GM21381 (cell line): ENCODE measurements around the gene TAF13.

ENCODE experiments used
- ATAC-seq: cut with Tn5 transposase; IDR thresholded peaks from one replicate; pipeline ENCODE4 v1.9.1; 2021; ENCODE audit warnings: mild to moderate bottlenecking, moderate library complexity; ENCODE audit not compliant: unreplicated experiment

TAF13 gene

GRCh38 chr1:109075531-109076490 is at the start of gene TAF13:
TAF13 (minus strand) TSS chr1:109076003; CDS start chr1:109075947, 56 bp downstream.
- ATAC-seq = peak; percentile 100

- ATAC-seq = no peak
These were observed 44.6 kb upstream of the TAF13 start for GRCh38 chr1:109120356-109120755.

DNA sequence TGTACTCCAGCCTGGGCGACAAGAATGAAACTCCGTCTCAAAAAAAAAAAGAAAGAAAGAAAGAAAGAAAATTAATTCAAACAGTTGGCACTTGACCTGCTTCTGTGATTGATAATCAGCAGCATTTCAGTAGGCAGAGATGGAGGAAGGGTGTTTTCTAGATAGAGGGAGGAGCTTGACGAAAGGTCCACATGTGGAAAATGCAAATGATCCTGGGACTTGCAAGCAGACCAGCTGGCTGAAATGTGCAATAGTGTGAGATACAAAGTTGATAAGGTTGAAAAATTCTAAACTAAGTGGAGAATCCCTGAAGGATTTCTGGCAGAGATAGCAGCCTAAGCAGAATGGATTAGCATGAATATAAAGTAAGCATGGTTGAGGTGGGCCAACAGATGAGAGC is 42.3 kb upstream of the TAF13 start:
- no peak for ATAC-seq

DNA sequence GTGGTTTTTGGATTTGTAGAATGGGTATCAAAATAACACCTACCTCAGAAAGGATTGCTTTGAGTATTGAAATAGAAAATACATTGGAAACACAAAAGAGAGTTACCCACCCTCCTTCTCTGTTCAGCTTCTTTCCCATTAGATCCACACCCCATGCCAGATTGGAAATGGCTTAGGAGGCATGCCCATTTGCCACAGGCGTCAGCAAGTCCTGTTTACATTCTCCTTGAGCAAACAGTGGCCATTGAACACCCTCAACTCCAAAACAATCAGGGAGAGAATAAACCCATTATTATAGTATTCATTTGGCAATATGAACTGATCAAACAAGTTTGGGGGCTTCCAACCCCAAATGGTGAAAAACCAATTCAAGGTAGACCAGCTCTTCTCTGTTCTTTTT is 40.5 kb upstream of the TAF13 start:
- ATAC-seq = no peak

DNA sequence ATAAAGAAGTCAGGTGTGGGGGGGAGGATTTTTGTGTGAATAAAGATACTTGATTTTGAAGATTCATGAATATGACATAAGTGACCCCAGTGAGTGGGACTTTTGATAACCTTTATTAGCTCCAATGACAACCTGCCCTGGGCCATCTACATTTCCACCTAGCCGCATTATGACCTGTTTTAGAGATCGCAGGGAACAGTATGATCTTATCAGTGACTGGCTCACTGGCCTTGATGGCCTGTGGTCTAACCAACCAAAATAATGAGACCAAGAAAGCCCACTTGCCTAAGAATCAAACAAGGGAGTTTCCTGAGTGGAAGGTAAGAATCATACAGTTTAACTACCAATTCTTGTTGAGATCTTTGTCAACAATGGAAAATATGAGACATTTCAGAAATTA is 39.9 kb upstream of the TAF13 start:
- no peak for ATAC-seq

GRCh38 chr1:109114342-109114674 is 38.5 kb upstream of the TAF13 start:
- no peak for ATAC-seq

DNA sequence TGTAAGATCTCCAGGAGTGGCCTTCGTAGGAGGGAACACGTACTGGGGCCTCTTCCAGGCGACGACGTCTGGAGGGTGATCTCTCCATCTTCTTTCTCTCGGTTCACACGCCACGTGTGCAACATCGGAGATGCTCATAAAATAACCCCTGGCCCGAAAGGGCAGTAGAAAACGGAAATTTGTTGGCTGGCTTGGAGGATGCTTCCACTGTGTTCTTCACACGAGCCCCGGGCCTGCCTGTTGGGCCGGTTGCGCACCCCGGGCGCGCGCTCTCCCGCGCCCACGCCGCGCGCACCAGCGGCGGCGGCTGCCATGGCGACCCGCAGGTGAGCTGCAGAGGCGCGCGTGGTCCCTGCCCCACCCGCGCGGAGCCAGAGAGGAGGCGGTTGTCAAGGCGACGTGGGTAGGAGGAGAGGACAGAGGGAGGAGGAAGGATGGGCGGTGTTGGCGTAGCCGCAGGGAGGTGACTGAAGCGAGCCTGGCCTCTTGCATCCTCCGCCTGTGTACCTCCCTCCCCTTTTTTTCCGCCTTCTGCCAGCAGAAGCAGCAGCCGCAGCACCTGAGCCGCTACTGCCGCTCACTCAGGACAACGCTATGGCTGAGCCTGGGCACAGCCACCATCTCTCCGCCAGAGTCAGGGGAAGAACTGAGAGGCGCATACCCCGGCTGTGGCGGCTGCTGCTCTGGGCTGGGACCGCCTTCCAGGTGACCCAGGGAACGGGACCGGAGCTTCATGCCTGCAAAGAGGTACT is 38.0 kb upstream of the TAF13 start, which contains the start of gene ELAPOR1:
Gene ELAPOR1, plus strand, starts transcription at position 526 of the 752 bp plus-strand sequence. Its CDS starts 69 bp downstream, at position 595.
- ATAC-seq = peak; percentile 61

GRCh38 chr1:109112652-109113285 is 37.0 kb upstream of the TAF13 start:
- no peak for ATAC-seq

GRCh38 chr1:109112056-109112651 is 36.4 kb upstream of the TAF13 start:
- ATAC-seq = no peak

- no peak for ATAC-seq
These were observed 35.7 kb upstream of the TAF13 start for GRCh38 chr1:109111386-109112055.

DNA sequence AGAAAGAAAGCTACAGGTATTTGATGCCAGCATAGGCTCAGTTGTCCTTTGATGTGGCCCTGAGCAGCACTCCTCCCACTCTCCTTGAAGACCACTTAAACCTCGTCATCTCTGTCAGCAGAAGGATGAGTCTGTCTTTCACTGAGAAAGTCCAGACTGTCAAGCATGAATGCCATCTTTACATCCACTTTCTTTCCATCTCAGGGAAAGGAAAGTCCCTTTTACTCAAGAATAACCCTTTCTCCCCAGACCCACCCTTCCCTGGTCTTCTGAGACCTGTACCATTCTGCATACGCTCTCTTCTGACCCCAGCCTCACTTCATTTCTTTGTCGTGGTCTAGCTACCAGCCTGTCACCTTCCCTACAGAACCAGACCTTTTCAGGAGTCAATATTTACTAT is 34.1 kb upstream of the TAF13 start:
- no peak for ATAC-seq

GRCh38 chr1:109107785-109108184 is 32.0 kb upstream of the TAF13 start:
- no peak for ATAC-seq

- no peak for ATAC-seq
These were observed 30.1 kb upstream of the TAF13 start for GRCh38 chr1:109105881-109106280.

GRCh38 chr1:109104364-109105151 is 28.8 kb upstream of the TAF13 start:
- ATAC-seq = no peak

DNA sequence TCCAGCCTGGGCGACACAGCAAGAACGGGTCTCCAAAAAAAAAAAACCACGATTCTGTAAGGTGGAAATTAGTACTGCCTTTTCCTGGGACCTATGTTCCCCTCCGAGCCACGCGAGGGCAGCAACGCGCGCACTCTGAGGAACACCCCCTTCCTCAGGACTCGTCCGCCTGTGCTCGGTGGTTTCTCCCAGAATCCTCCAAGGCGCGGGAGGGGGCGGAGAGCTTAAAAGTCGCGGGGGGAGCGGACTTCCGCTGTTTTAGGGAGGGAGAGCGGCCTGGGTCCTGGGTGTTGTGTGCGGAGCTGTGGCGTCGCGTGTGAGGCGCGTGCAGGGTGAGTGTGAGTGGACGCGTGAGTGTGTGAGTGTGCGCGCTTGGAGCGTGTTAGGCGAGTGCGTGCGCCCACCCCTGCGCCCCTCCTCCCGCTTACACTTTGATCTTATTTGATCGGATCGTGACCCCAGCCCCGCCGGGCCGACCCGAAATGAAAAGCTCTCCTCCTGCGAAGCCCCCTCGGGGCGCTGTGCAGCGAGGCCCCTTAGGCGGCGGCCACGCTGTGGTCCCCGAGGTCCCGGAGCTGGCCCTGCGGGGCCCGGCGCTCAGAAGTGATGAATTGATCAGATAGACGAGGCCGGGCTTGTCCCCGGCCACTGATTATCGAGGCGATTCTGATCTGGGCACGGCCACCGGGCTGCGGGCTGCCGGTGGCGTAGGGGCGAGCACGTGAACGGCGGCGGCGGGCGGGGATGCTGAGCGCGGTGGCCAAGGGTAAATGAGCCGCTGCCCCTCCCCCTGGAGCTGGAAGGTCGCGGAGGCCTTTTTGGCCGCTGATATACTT is 24.4 kb upstream of the TAF13 start:
- peak; percentile 94 for ATAC-seq

GRCh38 chr1:109096120-109096519 is 20.3 kb upstream of the TAF13 start:
- ATAC-seq = no peak

GRCh38 chr1:109095631-109096030 is 19.8 kb upstream of the TAF13 start:
- no peak for ATAC-seq

DNA sequence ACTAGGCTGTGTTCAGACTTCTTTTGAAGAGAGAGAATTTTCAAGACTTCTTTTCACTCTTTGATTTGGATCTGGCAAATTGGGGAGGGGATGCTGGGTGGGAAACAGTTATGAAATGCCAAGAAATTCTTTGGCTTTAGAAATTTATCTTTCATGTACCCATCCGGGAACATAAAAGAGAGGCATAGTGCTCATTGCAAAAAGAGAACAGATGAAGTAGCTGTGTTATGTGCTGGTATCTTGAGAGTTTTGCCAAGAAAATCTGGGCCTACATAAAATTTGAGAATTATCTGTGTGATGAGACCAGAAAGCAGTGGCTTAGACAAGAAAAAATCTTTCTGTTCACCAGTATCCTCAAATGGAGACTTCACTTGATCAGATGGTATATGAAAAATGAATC is 19.1 kb upstream of the TAF13 start:
- no peak for ATAC-seq

DNA sequence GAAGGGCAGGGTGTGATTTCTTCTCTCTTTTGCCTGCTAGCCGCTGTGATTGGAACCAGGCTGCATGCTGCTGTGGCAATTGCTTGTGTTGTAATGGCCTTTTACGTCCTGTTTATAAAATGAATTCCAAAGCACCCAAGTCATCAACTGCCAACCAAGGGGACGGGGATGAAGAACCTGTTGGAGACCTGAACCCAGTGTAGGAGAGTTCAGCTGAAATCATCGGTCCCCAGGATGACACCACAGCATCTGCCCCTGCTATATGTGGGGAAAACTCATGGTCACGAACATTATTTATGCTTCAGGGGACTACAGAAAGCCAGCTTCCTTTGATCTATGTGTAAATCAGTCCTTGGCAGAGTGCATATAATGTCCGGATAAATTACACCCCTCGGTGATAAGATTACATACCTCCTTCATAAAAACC is 18.6 kb upstream of the TAF13 start:
- ATAC-seq = no peak
